Left cardiac atrium (tissue), 4 donors: ENCODE results near the gene OR8B2. TPM values are rescaled to one million over a fixed set of nuclear protein-coding genes. Genes with fewer than 3 reads are reported as not detected.

Experiments used
- ATAC-seq, 2 donors: fragments of 200-7000 bp; cut with Tn5 transposase; one replicate each; pipeline ENCODE4 v1.9.1; 2020; ENCODE audit warnings: mild to moderate bottlenecking in 2 of 2, moderate library complexity in 2 of 2
- DNase-seq: peaks from one replicate; pipeline ENCODE4 v3.0.0-alpha.2; 2020
- intact Hi-C, 2 donors: fragments of 100-400 bp; cut with DNase I; formaldehyde crosslinking; loops; one replicate each; pipeline versions ENCODE4 v1.14.1 to v1.15.1; 2022 to 2023
- total RNA-seq, 2 donors: library from RNA; stranded (reverse); fragmentation: NEBNext Ultra II Directional; extraction: Animal tissue kit (Norgen Biotek cat#: 25700); gene quantifications; one replicate each; pipeline ENCODE4 v1.2.1, GENCODE V29; 2021
- donor health status: DM: no; HTN: yes; CAD: no.
- donor health status: DM: no; HTN: yes; CAD: no; lungs with severe emphysema.
- donor health status: DM: yes; HTN: yes; CAD: no.
- donor health status: Dilated cardiomyopathy.

The OR8B2 gene
- total RNA-seq, 2 donors from 2014 or later = not detected

DNA sequence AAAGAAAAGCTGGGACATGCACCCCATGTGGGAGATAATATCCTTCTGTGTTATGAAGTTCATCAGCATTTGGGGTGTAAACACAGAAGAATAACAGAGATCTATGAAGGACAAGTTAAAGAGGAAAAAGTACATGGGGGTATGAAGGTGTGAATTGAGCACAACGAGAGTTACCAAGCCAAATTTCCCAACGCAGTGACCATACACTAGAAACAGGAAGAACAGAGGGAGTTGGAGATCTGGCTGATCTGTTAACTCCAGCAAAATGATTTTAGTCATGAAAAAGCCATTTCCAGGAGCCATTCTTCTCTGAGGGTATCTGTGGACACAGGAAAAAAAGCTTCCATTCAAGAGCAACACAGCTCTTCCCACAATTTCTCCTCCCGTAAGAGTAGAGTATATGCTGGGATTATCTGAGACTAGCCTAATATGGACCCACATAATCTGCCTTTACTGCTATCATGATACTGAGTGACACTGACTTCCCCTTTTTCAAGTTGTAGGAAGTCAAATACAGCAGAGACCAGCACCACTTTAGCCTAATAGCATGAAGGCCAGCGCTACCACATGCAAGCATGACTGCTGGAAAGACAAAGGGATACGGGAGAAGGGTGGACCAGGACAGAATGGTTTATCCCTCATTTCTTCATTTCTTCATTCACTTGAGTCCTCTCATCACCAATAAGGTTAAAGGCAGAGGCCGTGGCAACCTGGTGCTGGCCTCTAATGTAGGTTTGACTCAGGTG lies 44.7 kb downstream of the OR8B2 start:
- intact Hi-C loops = no loop called here
- no peak for ATAC-seq

More for the DNA sequence above, 44.7 kb downstream of the OR8B2 start:
- DNase-seq = no peak

Other genes starting within 250 kb of the OR8B2 start
- not detected for gene OR10D3, start 201.2 kb downstream of the OR8B2 start, total RNA-seq
- not detected for gene OR8G1, start 143.4 kb downstream of the OR8B2 start, total RNA-seq
- not detected for gene OR8G5, start 128.1 kb downstream of the OR8B2 start, total RNA-seq
- not detected for gene OR8D1, start 70.5 kb downstream of the OR8B2 start, total RNA-seq
- gene OR8D2, start 64.3 kb downstream of the OR8B2 start, total RNA-seq = not detected
- not detected for gene OR8B3, start 14.5 kb upstream of the OR8B2 start, total RNA-seq
- not detected for gene OR8B4, start 40.4 kb upstream of the OR8B2 start, total RNA-seq
- not detected for gene OR8B8, start 61.2 kb upstream of the OR8B2 start, total RNA-seq
- not detected for gene OR8B12, start 159.2 kb upstream of the OR8B2 start, total RNA-seq
- not detected for gene OR8A1, start 185.5 kb upstream of the OR8B2 start, total RNA-seq
- gene PANX3, start 226.9 kb upstream of the OR8B2 start, total RNA-seq = not detected
- gene TBRG1, start 238.4 kb upstream of the OR8B2 start, total RNA-seq = 10 to 100 TPM; 22.4 to 23.1 TPM